ENCODE data around the gene CDC37.

DNA sequence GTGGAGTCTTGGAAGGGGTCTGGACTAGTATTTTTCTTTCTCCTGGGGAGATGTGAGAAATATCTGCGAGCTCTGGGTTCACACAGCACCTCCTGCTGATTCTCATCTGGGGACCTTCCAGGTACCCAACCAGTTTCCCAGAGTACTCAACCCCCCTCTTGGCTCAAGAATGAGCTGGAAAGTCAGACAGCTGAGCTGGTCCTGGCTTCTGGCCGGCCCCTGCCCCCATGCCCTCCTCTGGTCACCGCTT is 14.8 kb upstream of the CDC37 start:
- no peak for TF ChIP-seq POLR2A (IDR thresholded peaks at IDR 0.05)
- TF ChIP-seq, protein P1, sequence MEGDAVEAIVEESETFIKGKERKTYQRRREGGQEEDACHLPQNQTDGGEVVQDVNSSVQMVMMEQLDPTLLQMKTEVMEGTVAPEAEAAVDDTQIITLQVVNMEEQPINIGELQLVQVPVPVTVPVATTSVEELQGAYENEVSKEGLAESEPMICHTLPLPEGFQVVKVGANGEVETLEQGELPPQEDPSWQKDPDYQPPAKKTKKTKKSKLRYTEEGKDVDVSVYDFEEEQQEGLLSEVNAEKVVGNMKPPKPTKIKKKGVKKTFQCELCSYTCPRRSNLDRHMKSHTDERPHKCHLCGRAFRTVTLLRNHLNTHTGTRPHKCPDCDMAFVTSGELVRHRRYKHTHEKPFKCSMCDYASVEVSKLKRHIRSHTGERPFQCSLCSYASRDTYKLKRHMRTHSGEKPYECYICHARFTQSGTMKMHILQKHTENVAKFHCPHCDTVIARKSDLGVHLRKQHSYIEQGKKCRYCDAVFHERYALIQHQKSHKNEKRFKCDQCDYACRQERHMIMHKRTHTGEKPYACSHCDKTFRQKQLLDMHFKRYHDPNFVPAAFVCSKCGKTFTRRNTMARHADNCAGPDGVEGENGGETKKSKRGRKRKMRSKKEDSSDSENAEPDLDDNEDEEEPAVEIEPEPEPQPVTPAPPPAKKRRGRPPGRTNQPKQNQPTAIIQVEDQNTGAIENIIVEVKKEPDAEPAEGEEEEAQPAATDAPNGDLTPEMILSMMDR (IDR thresholded peaks at IDR 0.05) = no peak

Data from esophagus squamous epithelium (tissue), 4 donors.